Measurements from ENCODE around the gene TULP1. TPM values are rescaled to one million over a fixed set of nuclear protein-coding genes. Genes with fewer than 3 reads are reported as not detected.
"Not testable (repeated sequence)": the region's sequence is repeated elsewhere in the genome, so short reads cannot be mapped to it uniquely, and the experiment has no call there.

TULP1 gene
- total RNA-seq, 1 donor: not detected

DNA sequence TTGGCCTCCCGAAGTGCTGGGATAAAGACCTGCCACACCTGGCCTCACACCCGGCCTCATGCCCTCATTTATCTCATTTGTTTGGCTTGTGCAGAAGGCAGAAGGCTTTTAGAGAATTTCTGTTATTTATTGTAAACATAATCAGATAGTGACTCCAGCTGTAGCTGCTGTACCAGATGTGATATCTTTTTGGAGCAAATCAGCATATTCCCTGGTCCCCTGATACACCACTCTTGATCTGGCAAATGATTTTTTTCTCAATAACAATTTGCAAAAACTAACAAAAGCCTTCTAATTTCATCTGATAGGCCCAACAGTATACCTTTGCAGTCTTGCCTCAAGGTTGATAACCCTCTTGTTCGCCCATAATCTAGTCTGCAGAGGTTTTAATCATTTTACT is 26.5 kb upstream of the TULP1 start:
- H3K4me3 ChIP-seq (ENCODE audit: low read depth, low read length): no peak overlapping the region
- TF ChIP-seq, protein P1, sequence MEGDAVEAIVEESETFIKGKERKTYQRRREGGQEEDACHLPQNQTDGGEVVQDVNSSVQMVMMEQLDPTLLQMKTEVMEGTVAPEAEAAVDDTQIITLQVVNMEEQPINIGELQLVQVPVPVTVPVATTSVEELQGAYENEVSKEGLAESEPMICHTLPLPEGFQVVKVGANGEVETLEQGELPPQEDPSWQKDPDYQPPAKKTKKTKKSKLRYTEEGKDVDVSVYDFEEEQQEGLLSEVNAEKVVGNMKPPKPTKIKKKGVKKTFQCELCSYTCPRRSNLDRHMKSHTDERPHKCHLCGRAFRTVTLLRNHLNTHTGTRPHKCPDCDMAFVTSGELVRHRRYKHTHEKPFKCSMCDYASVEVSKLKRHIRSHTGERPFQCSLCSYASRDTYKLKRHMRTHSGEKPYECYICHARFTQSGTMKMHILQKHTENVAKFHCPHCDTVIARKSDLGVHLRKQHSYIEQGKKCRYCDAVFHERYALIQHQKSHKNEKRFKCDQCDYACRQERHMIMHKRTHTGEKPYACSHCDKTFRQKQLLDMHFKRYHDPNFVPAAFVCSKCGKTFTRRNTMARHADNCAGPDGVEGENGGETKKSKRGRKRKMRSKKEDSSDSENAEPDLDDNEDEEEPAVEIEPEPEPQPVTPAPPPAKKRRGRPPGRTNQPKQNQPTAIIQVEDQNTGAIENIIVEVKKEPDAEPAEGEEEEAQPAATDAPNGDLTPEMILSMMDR (IDR thresholded peaks at IDR 0.05; ENCODE audit: insufficient read depth, low read depth, low read length): no peak
- no peak for DNase-seq (ENCODE audit: low read depth)

DNA sequence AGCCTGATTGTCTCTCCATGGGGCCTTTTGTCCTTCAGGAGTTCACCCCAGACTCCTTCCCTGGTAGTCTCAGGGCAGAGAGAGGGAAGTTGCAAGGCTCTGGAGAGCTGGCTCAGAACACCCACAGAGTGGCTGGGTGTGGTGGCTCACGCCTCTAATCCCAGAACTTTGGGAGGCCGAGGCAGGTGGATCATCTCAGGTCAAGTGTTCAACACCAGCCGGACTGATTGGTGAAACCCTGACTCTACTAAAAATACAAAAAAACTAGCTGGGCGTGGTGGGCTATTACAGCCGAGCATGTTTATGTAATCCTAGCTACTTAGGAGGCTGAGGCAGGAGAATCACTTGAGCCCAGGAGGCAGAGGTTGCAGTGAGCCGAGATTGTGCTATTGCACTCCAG is 23.2 kb upstream of the TULP1 start:
- not testable (repeated sequence) for DNase-seq (ENCODE audit: low read depth); H3K4me3 ChIP-seq (ENCODE audit: low read depth, low read length)

DNA sequence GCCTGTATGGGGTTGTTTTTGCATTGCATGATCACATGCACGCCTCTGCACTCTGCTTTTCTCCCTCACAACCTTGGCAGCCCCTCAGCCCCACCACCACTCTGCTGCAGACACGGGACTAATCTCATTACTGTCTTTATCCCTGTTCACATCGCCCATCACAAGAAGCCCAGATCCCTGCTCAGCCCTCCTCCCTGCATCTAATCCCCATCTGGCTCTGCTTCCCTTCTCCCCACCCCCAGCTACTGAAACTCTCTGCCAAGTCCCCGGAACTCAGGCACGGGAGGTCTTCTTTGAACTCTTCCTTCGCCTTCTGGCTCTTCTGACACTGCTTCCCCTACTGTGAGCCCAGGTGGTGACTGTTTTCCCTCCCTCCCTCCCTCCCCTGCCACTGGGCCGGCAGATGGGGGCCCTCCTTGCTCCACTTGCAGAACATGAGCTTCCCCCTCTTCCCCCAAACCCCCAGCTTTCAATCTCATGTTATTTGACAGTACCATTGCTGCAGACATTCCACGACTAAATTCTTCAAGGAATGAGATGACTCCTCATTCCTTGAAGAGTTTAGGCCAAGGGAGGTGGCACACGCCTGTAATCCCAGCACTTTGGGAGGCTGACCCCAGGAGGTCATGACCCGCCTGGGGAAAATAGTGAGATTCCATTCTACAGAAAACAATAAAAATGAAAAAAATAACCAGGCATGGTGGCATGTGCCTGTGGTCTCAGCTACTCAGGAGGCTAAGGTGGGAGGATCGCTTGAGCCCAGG is 21.9 kb upstream of the TULP1 start:
- no peak overlapping the region for H3K4me3 ChIP-seq (ENCODE audit: low read depth, low read length)
- DNase-seq (ENCODE audit: low read depth): no peak
- TF ChIP-seq, protein P1 (IDR thresholded peaks at IDR 0.05; ENCODE audit: insufficient read depth, low read depth, low read length): no peak

DNA sequence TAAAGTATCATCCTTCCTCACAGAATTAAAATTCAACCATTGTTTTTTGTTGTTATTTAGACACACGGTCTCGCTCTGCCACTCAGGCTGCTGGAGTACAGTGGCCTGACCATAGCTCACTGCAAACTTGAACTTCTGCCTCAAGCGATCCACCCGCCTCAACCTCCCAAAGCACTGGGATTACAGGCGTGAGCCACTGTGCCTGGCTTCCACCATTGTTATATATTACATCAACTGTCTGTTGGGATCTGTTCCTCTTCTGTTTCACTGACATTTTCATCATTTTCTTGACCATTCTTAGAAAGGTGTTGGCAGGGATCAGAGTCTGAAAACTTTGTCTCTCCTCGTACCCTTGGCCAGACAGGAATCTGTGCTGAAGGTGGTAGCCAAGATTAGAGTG is 21.3 kb upstream of the TULP1 start:
- no peak for DNase-seq (ENCODE audit: low read depth)
- TF ChIP-seq, protein P1 (IDR thresholded peaks at IDR 0.05; ENCODE audit: insufficient read depth, low read depth, low read length): no peak

DNA sequence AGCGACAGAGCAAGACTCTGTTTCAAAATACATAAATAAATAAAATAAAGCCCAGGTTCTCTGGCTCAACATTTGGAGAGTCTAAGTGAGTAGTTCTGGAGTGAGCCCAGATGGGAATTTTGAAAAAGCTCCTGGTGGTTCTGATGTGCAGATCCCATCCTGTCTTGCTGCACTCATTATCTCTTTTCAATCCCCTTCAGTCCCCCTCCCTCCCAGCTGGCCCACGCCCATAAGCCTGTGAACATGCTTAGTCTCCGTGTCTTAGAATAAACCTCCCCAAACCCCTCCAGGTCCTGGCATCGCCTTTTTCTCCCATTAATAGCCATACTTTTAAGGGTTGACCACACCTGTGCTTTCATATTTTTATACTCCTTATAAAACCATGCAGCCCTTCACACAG is 19.4 kb upstream of the TULP1 start:
- TF ChIP-seq, protein P1 (IDR thresholded peaks at IDR 0.05; ENCODE audit: insufficient read depth, low read depth, low read length): no peak
- H3K4me3 ChIP-seq (ENCODE audit: low read depth, low read length): no peak overlapping the region
- DNase-seq (ENCODE audit: low read depth): no peak

More for the DNA sequence above, 21.3 kb upstream of the TULP1 start:
- H3K4me3 ChIP-seq (ENCODE audit: low read depth, low read length): no peak overlapping the region

DNA sequence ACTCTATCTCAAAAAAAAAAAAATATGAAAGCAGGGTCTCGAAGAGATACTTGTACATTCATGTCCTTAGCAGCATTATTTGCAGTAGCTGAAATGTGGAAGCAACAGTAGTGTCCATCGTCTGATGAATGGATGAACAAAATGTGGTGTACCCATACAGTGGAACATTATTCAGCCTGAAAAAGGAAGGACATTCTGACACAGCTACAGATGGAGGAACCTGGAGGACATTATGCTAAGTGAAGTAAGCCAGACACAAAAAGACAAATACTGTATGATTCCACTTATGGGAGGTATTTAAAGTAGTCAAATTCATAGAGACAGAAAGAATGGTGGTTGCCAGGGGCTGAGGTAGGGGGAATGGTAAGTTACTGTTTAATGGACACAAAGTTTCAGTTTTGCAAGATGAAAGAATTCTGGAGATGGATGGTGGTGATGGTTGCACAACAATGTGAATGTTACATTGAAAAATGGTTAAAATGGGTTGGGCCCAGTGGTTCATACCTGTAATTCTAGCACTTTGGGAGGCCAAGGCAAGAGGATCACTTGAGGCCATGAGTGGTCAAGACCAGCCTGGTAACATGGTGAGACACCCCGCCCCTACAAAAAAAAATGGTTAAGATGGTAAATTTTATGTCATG is 11.8 kb upstream of the TULP1 start:
- TF ChIP-seq, protein P1 (IDR thresholded peaks at IDR 0.05; ENCODE audit: insufficient read depth, low read depth, low read length): no peak
- H3K4me3 ChIP-seq (ENCODE audit: low read depth, low read length): no peak overlapping the region
- no peak for DNase-seq (ENCODE audit: low read depth)

All from fibroblast of villous mesenchyme (primary cell).